ENCODE results near the gene SPRYD4.

DNA sequence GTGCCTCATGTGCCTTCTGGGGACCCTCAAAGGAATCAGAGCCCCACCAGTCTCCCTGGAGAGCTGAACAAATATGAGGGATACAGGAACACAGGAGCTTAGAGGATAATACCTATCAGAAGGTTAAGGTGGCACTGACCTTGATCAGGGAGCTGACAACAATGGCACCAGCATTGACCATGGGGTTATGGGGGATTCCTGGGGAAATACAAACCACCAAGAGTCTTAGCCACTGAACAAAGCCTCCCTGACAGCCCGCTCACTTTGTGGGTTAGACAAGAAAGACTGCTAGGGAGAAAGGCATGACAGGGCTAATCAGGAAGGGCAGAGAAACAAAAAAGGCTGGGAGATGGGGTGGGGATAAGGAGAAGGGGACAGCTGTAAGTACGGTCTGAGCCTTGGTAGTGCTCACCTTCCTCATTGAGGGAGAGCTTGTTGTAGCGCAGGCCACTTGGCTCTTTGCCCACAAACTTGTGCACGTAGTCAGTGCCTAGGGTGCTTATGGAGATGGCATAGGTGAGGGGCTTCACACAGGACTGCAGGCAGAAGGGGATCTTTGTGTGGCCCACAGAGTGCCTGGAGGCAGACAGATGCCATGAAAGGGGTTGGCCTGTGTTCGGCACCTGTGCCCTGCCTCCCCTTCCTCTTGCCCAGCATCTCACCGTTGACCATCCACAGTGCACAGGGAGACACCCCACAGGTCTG lies 9.3 kb downstream of the SPRYD4 start:
- TF ChIP-seq, protein P1, sequence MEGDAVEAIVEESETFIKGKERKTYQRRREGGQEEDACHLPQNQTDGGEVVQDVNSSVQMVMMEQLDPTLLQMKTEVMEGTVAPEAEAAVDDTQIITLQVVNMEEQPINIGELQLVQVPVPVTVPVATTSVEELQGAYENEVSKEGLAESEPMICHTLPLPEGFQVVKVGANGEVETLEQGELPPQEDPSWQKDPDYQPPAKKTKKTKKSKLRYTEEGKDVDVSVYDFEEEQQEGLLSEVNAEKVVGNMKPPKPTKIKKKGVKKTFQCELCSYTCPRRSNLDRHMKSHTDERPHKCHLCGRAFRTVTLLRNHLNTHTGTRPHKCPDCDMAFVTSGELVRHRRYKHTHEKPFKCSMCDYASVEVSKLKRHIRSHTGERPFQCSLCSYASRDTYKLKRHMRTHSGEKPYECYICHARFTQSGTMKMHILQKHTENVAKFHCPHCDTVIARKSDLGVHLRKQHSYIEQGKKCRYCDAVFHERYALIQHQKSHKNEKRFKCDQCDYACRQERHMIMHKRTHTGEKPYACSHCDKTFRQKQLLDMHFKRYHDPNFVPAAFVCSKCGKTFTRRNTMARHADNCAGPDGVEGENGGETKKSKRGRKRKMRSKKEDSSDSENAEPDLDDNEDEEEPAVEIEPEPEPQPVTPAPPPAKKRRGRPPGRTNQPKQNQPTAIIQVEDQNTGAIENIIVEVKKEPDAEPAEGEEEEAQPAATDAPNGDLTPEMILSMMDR (conservative IDR thresholded peaks at IDR 0.05 in 1 of 2, IDR thresholded peaks at IDR 0.05 in 1 of 2; ENCODE audit: extremely low read depth in 1 of 2, insufficient read depth in 1 of 2, low read depth in 1 of 2, low read length in 2 of 2): no peak
- TF ChIP-seq EZH2 (IDR thresholded peaks at IDR 0.05; ENCODE audit: borderline replicate concordance, low read length): no peak
